Measurements from ENCODE around the gene TNNI2.

Gene TNNI2

DNA sequence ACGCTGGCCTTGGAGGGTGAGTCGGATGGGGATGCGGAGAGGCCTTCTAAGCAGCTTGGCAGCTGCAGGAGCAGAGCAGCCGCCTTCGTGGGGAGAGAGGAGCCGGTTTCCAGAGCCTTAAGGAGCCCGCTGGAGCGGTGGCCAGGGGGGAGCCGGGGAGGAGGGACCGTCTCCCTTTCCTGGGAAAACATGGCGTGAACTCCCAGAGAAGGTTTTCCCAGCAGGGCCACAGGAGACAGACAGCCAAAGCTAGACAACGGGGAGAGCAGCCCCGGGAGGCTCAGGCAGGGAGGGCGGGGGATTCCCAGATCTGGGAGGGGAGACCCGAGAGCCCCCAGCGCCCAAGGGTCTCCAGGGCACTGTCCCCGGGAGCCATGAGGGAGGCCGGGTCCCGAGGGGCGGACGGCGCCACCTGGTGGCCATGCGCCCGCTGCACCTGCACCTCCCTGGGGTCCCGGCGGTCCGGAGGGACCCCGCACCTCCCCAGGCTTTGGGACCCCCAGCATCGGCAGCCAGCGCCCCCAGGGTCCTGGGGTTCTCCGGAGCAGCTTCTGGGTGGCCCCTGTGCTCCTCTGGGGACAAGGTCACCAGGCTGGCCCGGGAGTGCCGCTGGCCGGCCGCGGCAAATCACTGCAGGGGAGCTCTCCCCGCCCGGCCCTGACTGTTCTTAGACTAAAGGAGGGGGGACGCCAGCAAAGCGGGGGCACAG, 6.4 kb upstream of the TNNI2 start:
- H3K4me3 ChIP-seq (ENCODE audit: low read depth, low read length) = no peak overlapping the region
- TF ChIP-seq, protein P1, sequence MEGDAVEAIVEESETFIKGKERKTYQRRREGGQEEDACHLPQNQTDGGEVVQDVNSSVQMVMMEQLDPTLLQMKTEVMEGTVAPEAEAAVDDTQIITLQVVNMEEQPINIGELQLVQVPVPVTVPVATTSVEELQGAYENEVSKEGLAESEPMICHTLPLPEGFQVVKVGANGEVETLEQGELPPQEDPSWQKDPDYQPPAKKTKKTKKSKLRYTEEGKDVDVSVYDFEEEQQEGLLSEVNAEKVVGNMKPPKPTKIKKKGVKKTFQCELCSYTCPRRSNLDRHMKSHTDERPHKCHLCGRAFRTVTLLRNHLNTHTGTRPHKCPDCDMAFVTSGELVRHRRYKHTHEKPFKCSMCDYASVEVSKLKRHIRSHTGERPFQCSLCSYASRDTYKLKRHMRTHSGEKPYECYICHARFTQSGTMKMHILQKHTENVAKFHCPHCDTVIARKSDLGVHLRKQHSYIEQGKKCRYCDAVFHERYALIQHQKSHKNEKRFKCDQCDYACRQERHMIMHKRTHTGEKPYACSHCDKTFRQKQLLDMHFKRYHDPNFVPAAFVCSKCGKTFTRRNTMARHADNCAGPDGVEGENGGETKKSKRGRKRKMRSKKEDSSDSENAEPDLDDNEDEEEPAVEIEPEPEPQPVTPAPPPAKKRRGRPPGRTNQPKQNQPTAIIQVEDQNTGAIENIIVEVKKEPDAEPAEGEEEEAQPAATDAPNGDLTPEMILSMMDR (IDR thresholded peaks at IDR 0.05; ENCODE audit: low read depth, low read length) = peak; percentile 97

DNA sequence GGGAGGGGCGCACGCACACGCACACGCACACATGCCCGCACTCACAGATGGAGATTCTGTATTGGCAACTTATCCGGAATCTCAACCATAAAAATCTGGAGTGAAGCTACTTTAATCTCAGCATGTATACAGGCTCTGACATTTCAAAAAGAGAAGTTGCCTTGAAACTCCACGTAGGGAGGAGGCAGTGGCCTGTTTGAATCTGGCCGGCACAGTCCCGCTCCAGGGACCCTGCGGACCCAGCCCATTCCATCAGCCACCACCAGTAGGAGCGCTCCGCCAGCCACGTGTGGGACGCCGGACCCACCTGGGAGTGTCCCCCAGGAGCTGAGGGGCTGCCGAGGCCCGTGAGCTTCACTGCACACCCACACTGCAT, 5.9 kb upstream of the TNNI2 start:
- TF ChIP-seq, protein P1 (IDR thresholded peaks at IDR 0.05; ENCODE audit: low read depth, low read length) = no peak
- H3K4me3 ChIP-seq (ENCODE audit: low read depth, low read length) = no peak overlapping the region

DNA sequence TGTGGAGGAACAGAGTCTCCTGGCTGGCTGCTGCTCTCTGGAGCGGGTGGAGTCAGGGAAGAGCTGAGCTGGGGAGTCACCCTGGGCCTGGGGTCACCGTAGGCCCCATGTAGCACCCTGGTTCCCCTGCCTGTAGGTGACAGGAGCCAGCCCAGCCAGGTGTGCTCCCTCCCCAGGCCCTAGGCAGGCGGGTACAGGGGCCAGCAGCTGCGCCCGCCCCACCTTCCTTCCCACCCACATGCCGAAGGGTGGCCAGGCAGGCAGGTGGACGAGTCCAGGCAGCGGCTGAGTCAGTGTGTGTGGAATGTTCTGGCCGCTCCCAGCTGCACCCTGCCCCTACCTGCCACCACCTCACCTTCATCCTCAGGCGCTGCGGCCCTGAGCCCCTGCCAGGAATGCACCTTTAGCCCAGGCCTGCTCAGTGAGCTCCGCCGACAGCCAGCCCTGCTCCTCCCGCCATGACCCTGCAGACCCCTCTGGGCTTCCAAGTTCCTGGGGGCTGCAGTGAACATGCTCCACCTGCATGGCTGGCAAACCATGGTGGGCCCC, 4.6 kb upstream of the TNNI2 start:
- TF ChIP-seq, protein P1 (IDR thresholded peaks at IDR 0.05; ENCODE audit: low read depth, low read length) = no peak
- no peak overlapping the region for H3K4me3 ChIP-seq (ENCODE audit: low read depth, low read length)

DNA sequence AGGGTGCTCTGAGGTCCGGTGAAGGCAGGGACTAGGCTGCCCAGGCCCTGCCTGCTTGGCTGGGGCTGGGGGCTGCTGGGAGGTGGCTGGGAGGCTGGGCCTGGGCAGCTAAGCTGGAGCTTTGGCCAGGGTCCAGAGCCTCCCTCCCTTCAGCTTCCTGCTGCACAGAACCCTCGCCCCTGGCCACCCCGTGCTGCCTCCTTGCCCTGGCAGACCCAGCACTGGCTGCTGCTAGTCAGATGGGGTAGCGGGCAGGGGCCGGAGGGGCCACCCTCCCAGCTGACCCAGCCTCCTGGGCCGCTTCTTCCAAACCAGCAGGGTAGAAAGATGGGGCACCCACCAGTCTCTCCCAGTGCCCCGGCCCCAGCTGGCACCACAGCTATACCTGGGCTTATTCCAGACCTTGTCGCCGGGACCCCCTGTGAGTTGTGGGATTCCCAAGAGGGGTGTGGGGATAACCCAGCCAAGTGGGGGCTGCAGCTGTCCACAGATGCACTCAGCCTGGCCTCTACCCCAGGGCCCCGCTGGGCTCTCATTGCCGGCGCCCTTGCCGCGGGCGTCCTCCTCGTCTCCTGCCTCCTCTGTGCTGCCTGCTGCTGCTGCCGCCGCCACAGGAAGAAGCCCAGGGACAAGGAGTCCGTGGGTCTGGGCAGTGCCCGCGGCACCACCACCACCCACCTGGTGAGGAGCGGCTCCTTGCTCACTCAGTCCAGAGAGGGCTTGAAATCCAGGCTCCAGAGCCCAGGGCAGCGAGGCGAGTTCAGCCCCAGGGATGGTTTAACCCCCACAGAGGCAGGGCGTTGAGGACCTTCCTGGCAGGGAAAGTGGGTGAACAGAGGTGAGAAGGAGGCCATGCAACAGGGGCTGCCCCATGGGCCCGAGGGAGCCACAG, 3.8 kb upstream of the TNNI2 start, which contains the start of gene SYT8:
Gene SYT8 (plus strand): TSS at position 212 of the 892 bp plus-strand sequence. CDS start 116 bp downstream, at position 328.
- no peak within 1 kb of the TSS for H3K4me3 ChIP-seq (ENCODE audit: low read depth, low read length)
- TF ChIP-seq, protein P1 (IDR thresholded peaks at IDR 0.05; ENCODE audit: low read depth, low read length) = no peak

DNA sequence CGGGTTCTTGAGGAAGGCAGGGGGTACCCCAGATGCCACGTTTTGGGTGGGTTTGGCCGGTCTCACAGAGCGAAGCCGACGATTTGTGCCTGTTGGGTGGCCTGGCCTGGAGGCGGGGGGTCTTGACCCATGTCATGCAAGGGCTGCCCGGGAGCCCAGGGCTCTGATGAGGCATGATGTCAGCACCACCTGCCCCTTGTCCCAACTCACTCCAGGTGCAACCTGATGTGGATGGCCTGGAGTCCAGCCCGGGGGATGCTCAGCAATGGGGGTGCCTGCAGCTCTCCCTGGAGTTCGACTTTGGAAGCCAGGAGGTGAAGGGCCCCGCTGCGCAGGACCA, 3.1 kb upstream of the TNNI2 start:
- TF ChIP-seq, protein P1 (IDR thresholded peaks at IDR 0.05; ENCODE audit: low read depth, low read length) = no peak
- no peak overlapping the region for H3K4me3 ChIP-seq (ENCODE audit: low read depth, low read length)

DNA sequence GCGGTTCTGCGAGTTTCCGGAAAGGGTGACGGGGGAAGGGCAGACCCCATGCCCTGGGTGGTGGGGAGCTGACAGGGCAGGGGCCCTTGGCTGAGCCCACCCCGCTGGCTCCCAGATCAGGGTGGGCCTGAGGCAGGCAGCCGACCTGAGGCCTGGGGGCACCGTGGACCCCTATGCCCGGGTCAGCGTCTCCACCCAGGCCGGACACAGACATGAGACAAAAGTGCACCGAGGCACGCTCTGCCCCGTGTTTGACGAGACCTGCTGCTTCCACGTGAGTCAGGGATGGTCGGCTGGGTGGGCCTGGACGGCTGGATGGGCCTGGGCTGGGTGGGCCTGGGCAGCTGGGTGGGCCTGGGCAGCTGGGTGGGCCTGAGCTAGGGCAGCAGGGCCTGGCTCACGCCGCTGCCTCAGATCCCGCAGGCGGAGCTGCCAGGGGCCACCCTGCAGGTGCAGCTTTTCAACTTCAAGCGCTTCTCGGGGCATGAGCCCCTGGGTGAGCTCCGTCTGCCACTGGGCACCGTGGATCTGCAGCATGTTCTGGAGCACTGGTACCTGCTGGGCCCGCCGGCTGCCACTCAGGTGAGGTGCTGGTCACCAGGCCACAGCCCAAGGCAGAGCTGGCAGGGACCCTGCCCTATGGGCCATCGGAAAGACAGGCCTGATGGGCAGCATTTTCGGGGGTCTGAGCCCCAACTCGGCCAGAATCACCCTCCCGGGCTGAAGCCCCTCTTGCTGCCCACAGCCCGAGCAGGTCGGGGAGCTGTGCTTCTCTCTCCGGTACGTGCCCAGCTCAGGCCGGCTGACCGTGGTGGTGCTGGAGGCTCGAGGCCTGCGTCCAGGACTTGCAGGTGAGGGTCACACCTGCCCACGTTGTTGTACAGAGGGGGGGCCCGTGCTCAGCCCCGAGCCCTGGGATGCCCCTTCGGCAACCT, 2.5 kb upstream of the TNNI2 start:
- TF ChIP-seq, protein P1 (IDR thresholded peaks at IDR 0.05; ENCODE audit: low read depth, low read length) = no peak
- H3K4me3 ChIP-seq (ENCODE audit: low read depth, low read length) = no peak overlapping the region
